Measurements from ENCODE around the gene ZDHHC13.

DNA sequence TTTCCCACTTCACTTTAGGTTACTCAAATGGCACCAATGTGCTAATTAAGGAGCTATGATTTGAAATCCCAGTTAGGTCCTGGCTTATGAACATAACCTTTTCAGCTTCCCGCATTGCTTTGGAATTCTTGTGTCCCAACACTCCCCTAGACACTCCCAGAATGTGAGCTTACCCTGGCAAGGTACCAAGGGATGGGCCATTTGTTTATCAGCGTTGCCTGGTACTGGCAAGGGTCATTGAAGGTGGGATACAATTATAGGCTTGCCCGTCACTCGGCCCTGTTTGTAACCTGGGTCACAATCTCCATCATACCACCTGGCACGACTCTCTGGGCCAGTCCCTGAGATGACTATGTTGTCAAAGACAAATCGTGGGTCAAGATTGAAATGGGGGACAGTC is 79.5 kb downstream of the ZDHHC13 start:
- TF ChIP-seq, protein P1, sequence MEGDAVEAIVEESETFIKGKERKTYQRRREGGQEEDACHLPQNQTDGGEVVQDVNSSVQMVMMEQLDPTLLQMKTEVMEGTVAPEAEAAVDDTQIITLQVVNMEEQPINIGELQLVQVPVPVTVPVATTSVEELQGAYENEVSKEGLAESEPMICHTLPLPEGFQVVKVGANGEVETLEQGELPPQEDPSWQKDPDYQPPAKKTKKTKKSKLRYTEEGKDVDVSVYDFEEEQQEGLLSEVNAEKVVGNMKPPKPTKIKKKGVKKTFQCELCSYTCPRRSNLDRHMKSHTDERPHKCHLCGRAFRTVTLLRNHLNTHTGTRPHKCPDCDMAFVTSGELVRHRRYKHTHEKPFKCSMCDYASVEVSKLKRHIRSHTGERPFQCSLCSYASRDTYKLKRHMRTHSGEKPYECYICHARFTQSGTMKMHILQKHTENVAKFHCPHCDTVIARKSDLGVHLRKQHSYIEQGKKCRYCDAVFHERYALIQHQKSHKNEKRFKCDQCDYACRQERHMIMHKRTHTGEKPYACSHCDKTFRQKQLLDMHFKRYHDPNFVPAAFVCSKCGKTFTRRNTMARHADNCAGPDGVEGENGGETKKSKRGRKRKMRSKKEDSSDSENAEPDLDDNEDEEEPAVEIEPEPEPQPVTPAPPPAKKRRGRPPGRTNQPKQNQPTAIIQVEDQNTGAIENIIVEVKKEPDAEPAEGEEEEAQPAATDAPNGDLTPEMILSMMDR (IDR thresholded peaks at IDR 0.05; ENCODE audit: low read depth, low read length, missing input control): no peak
- TF ChIP-seq GABPA (IDR thresholded peaks at IDR 0.05 in 1 of 2, conservative IDR thresholded peaks at IDR 0.05 in 1 of 2): no peak
